Activated naive CD8-positive, alpha-beta T cell (primary cell): ENCODE measurements around the gene MBP.
"Not testable (repeated sequence)": the region's sequence is repeated elsewhere in the genome, so short reads cannot be mapped to it uniquely, and the experiment has no call there.

Source experiments
- H3K27ac Mint-ChIP-seq: one replicate; pipeline ENCODE4 v1.8.0; 2021; ENCODE audit warnings: mixed read lengths
- H3K27me3 Mint-ChIP-seq: one replicate; pipeline ENCODE4 v1.8.0; 2021; ENCODE audit warnings: mixed read lengths
- H3K36me3 Mint-ChIP-seq: one replicate; pipeline ENCODE4 v1.8.0; 2021; ENCODE audit warnings: mixed read lengths
- H3K4me1 Mint-ChIP-seq: one replicate; pipeline ENCODE4 v1.8.0; 2021; ENCODE audit warnings: low read depth, mixed read lengths
- H3K4me3 Mint-ChIP-seq: one replicate; pipeline ENCODE4 v1.8.0; 2021; ENCODE audit warnings: mild to moderate bottlenecking, mixed read lengths
- H3K9me3 Mint-ChIP-seq: one replicate; pipeline ENCODE4 v1.8.0; 2021; ENCODE audit warnings: low read depth, mixed read lengths

MBP gene

DNA sequence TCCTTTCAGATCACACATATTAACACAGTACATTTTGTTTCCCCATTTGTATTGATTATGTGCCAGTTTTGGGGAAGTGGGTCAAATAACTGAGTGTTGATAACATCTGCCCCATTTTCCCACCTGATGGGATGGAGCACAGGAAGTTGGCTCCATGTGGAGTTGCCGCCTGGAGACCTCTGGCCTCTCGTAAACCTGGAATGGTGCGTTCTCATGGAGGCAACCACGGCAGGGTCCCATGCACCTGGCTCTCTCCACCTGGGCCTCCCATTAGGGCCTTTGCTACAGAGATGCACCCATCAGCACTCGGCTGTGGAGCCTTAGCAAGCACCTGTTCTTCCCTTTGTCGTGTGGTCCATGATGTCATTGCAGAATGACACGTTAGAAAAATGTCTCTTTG, 130.6 kb downstream of the MBP start:
- Mint-ChIP-seq H3K9me3 (no peaks in the 10 kb centered on the region), H3K4me3 (no peak overlapping the region), H3K4me1 (peaks cover 24% of the 10 kb centered on the region), H3K27me3 (no peaks in the 10 kb centered on the region), H3K27ac (no peak overlapping the region), H3K36me3 (no peaks in the 10 kb centered on the region)

- Mint-ChIP-seq H3K36me3 (no peaks in the 10 kb centered on the region), H3K27me3 (no peaks in the 10 kb centered on the region), H3K4me3 (no peak overlapping the region), H3K9me3 (no peaks in the 10 kb centered on the region), H3K27ac (no peak overlapping the region), H3K4me1 (peaks cover 21% of the 10 kb centered on the region)
Observed at GRCh38 chr18:77001041-77001440, 131.5 kb downstream of the MBP start.

- Mint-ChIP-seq H3K27ac (no peak overlapping the region), H3K27me3 (no peaks in the 10 kb centered on the region), H3K4me3 (no peak overlapping the region), H3K9me3 (no peaks in the 10 kb centered on the region), H3K4me1 (peaks cover 16% of the 10 kb centered on the region), H3K36me3 (no peaks in the 10 kb centered on the region)
Observed at GRCh38 chr18:77000527-77000926, 132.1 kb downstream of the MBP start.

DNA sequence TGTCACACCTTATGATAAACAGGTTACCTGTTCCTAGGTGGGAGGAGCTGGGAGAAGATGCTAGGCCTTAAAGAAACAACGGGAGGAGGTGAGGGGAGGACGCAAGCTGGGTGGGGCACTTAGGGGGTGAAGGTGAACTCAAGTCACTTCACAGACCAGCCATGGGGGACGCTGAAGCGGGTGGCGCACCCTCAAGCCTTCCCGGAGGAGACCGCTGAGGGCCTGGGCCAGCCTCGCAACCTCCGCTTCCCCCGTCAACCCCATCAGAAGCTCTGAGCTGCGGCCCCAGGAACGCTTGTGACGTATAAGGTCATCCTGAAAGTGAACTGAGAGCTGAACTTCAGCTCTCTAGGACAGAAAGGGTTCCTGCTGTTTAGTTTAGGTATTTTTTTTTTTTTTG, 133.5 kb downstream of the MBP start:
- H3K4me1 Mint-ChIP-seq = peaks cover 5% of the 10 kb centered on the region
- H3K4me3 Mint-ChIP-seq = no peak overlapping the region
- no peaks in the 10 kb centered on the region for H3K36me3 Mint-ChIP-seq
- no peaks in the 10 kb centered on the region for H3K27me3 Mint-ChIP-seq
- H3K27ac Mint-ChIP-seq = no peak overlapping the region
- no peaks in the 10 kb centered on the region for H3K9me3 Mint-ChIP-seq

GRCh38 chr18:76997951-76998808, 134.4 kb downstream of the MBP start:
- Mint-ChIP-seq H3K4me3 (no peak overlapping the region), H3K36me3 (no peaks in the 10 kb centered on the region), H3K4me1 (peaks cover 3% of the 10 kb centered on the region), H3K27me3 (peaks cover 2% of the 10 kb centered on the region), H3K27ac (no peak overlapping the region), H3K9me3 (no peaks in the 10 kb centered on the region)

GRCh38 chr18:76996429-76996828, 136.2 kb downstream of the MBP start:
- no peaks in the 10 kb centered on the region for H3K9me3 Mint-ChIP-seq
- no peak overlapping the region for H3K27ac Mint-ChIP-seq
- H3K4me3 Mint-ChIP-seq = no peak overlapping the region
- H3K36me3 Mint-ChIP-seq = no peaks in the 10 kb centered on the region
- peaks cover 3% of the 10 kb centered on the region for H3K4me1 Mint-ChIP-seq
- peaks cover 2% of the 10 kb centered on the region for H3K27me3 Mint-ChIP-seq

GRCh38 chr18:76995896-76996295, 136.7 kb downstream of the MBP start:
- H3K27ac Mint-ChIP-seq = no peak overlapping the region
- H3K36me3 Mint-ChIP-seq = no peaks in the 10 kb centered on the region
- no peaks in the 10 kb centered on the region for H3K9me3 Mint-ChIP-seq
- H3K4me1 Mint-ChIP-seq = peaks cover 3% of the 10 kb centered on the region
- H3K4me3 Mint-ChIP-seq = no peak overlapping the region
- H3K27me3 Mint-ChIP-seq = peaks cover 2% of the 10 kb centered on the region

DNA sequence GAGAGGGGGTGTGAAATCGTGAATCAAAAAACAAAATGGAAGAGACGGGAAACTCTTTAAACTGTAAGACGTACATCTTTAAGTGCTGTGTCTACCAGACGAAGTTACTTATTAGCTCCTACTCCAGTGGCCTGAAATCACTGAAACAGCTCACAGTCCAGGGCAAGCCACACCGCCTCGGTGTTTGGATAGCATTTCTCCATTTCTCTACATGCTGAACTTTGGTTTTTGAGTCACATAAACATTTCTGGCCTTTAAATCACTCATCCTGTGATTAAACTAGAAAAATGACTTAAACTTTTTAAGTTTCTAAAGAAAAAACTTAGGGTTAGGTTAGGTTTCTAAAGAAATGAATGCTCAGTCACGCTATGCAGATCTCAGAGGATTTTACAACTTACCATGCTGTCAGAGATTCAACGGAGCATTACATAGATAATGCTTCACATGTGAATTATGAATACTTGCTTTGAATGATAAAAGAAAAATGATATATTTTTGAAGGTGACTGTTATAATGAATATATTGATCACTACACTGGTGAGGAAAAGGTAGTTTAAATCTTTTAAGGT, 138.4 kb downstream of the MBP start:
- Mint-ChIP-seq H3K36me3 (no peaks in the 10 kb centered on the region), H3K27ac (no peak overlapping the region), H3K4me3 (no peak overlapping the region), H3K9me3 (no peaks in the 10 kb centered on the region), H3K4me1 (no peaks in the 10 kb centered on the region), H3K27me3 (peaks cover 2% of the 10 kb centered on the region)

- Mint-ChIP-seq H3K27me3 (peaks cover 2% of the 10 kb centered on the region), H3K27ac (no peak overlapping the region), H3K36me3 (no peaks in the 10 kb centered on the region), H3K4me3 (no peak overlapping the region), H3K9me3 (no peaks in the 10 kb centered on the region), H3K4me1 (no peaks in the 10 kb centered on the region)
Observed at GRCh38 chr18:76993573-76993972, 139.0 kb downstream of the MBP start.

- H3K27ac Mint-ChIP-seq = no peak overlapping the region
- H3K4me1 Mint-ChIP-seq = no peaks in the 10 kb centered on the region
- peaks cover 2% of the 10 kb centered on the region for H3K27me3 Mint-ChIP-seq
- no peaks in the 10 kb centered on the region for H3K36me3 Mint-ChIP-seq
- no peaks in the 10 kb centered on the region for H3K9me3 Mint-ChIP-seq
- no peak overlapping the region for H3K4me3 Mint-ChIP-seq
Observed at GRCh38 chr18:76993085-76993382, 139.5 kb downstream of the MBP start.

DNA sequence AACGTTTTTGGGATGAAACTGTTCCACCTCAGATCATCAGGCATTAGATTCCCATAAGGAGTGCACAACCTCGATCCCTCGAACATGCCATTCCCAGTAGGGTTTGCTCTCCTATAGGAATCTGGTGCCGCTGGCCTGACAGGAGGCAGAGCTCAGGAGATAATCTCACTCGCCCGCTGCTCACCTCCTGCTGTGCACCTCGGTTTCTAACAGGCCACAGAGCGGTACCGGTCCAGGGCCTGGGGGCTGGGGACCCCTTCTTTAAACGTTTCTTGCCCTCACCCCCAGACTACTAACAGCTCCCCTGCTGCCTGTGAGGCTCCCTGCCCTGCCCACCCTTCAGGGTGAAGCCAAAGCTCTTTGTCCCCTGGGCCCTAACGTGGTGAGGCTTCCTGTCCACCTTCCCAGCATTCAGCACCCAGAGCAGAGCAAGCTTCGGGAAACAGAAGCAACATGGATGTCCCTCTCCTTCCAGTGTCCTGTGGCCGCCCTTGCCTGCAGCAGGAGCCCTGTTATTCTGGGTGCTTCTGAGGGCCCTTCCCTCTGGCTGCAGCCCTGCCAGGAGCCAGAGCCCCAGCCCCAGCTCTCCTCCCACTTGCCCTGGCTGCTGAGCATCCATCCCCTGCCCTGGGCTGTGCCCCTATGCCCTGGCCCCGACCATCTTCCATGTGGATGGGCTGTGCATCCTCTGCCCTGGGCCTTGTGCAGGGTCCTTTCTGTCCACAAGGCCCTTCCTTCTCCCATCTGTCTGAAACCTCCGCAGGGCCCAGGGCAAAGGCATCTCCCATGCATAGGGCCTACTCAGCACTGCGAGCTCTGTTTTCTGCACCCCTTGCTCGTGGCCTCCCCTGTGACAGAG, 140.1 kb downstream of the MBP start:
- Mint-ChIP-seq H3K9me3 (no peaks in the 10 kb centered on the region), H3K27me3 (peaks cover 2% of the 10 kb centered on the region), H3K4me3 (no peak overlapping the region), H3K4me1 (no peaks in the 10 kb centered on the region), H3K27ac (no peak overlapping the region), H3K36me3 (no peaks in the 10 kb centered on the region)

DNA sequence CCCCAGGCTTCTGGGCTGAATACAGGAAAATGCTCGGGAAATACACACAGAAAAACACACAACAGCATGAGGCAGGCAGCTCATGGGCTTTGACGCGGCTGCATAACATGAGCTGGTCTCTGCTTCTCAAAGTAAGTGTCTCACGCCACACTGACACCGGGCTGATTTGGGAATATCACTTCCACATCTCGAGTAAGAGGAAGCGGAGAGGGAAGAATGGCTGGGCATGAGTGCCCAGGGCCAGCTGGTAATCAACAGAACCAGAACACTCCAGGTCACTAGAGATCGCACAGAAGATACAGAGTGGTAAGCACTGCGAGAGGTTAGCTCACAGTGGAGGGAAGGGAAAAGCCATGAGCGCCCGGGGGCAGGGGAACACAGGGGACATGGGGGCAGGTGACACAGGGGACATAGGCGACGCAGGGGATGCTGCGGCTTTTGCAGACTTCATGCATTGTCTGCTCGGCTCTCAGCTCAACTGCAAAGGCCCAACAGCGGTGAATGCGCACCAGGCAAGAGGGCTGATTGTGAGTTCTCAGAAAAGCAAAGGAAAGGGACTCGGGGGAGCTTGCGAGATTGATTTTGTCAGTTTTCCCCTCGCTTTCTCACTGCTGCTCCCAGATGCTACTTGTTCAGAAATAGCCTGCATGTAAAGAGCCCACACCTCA, 141.4 kb downstream of the MBP start:
- peaks cover 2% of the 10 kb centered on the region for H3K27me3 Mint-ChIP-seq
- no peaks in the 10 kb centered on the region for H3K9me3 Mint-ChIP-seq
- H3K4me3 Mint-ChIP-seq = no peak overlapping the region
- H3K36me3 Mint-ChIP-seq = no peaks in the 10 kb centered on the region
- no peak overlapping the region for H3K27ac Mint-ChIP-seq
- no peaks in the 10 kb centered on the region for H3K4me1 Mint-ChIP-seq

DNA sequence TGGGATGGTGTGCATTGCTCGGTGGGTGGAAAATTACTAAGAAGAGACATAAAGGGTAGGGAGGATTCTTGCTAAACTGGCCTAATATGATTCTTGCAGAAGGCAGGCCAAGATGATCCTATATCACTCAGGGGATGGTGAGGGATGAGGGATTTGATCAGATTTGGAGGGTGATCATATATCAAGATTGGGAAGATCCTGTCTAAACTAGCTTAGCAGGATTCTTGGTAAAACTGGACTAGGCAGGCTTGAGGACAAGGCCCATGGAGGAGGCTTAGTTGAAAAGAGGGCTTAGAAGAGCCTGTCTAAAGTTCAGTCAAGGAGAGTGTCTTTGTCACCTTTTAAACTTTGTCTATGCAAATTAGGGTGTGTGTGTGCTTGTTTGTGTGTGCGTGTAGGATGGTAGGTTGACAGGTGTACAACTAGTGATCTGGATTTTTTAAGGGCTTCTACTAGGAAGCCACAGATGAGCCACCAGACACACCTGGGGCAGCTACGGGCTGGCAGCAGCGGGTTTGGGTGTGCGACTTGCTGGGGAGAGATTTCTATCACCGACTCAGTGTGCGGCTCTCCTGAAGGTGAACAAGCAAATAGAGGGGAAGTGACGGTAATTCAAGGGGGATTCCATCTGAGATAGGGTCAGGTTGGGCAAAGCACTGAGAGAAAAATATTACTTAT, 142.1 kb downstream of the MBP start:
- not testable (repeated sequence) for H3K36me3 Mint-ChIP-seq, H3K9me3 Mint-ChIP-seq, H3K4me3 Mint-ChIP-seq, H3K4me1 Mint-ChIP-seq, H3K27me3 Mint-ChIP-seq, H3K27ac Mint-ChIP-seq

DNA sequence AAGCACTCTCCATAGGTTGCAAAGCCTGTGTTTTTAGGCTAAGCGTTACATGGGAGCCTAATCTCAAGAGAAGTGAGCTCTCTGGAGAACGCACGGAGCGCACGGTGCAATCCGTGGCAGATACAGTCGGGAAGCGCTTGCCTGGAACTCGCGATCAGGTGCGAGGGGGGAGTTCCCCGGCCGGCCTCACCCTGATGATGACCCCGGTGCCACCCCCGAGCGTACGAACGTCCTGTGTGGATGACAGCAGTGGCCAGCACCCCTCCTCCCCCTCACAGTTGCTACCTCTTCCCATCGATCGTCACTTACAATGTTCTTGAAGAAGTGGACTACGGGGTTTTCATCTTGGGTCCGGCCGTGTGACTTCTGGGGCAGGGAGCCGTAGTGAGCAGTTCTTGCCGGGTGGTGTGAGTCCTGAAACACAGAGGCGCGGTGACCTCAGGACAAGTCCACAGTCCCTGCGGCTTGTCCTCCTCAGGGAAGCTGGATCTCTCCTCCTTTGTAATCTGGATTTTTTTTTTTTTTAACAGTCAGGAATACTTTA, 142.9 kb downstream of the MBP start:
- Mint-ChIP-seq H3K27ac (no peak overlapping the region), H3K9me3 (no peaks in the 10 kb centered on the region), H3K4me3 (no peak overlapping the region), H3K36me3 (no peaks in the 10 kb centered on the region), H3K27me3 (peaks cover 2% of the 10 kb centered on the region), H3K4me1 (no peaks in the 10 kb centered on the region)
